ENCODE results near the gene CARD9.

The CARD9 gene

DNA sequence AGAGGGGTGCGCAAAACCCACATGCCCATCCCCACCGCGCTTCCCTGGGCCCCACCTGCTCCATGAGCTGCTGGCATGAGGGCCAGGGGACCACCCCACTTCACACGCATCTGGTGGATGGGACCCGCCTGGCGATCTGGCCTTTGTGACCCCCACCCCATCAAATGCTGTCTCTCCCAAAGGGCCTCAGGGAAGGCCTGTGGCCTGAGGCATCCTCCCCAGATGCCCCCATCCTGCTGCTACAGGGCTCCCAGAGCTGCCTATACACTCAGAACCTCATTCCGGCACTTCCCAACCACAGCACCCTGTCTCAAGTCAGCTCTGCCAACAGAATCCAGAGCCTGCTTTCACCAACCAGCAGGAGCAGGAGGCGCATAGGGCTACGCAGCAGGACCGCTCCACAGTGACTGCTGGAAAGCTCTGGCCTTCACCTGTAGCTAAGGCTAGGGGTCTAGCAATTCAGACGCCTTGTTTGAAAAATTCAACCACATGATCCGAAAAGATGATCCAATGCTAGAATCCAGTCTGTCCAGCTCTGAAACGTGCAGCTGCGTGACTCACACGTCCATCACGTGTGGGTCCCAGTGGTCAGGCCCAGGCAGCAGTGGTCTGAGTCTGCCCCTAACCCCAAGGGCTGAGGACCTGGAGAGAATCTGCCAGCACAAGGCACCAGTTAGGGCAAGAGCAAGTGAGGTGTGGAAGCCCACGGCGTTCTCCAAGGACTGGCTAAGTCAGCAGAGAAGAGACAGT, 27.9 kb upstream of the CARD9 start:
- DNase-seq (ENCODE audit: low read depth, low spot score), result no peak

DNA sequence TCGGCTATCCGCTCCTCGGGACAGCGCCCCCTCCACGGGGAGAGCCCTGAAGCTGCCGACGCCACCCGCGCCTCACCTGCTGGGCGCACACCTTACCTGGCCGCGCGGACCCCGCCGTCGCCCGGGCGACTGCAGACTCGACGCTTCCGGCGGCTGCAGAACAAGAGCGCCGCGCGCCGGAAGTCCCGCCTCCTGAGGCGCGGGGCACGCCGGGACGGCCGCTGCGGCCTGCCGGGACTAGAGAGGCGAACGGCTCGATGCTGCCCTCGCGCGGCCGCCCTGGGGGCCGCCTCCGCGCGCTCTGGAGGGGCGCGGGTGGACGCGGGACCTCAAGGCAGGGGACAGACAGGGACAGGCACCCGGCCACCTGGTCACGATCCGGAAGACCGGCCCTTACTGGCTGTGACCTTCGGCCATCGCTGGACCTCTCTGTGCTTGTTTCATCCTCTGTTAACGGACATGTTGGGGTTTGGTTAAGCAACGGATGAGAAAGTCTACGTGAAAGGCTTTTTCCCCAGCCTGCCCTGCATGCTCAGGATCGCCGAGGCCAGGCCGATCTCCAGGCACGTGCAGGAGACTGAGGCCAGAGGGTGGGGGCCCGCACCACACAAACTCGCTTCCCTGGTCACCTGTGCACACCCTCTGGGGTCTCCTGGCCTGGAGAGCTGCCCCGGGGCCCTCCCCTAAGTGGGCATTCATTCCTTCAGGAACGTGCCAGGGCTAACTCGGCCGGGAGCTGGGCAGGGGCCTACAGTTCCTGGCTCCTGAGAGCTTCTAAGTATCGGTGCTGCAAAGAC, 26.8 kb upstream of the CARD9 start, which contains the start of gene SNAPC4:
Gene SNAPC4 (minus strand): TSS at position 133 of the 797 bp plus-strand sequence. CDS start 1,742 bp downstream, outside the sequence.
- DNase-seq (ENCODE audit: low read depth, low spot score), result peak; percentile 97

DNA sequence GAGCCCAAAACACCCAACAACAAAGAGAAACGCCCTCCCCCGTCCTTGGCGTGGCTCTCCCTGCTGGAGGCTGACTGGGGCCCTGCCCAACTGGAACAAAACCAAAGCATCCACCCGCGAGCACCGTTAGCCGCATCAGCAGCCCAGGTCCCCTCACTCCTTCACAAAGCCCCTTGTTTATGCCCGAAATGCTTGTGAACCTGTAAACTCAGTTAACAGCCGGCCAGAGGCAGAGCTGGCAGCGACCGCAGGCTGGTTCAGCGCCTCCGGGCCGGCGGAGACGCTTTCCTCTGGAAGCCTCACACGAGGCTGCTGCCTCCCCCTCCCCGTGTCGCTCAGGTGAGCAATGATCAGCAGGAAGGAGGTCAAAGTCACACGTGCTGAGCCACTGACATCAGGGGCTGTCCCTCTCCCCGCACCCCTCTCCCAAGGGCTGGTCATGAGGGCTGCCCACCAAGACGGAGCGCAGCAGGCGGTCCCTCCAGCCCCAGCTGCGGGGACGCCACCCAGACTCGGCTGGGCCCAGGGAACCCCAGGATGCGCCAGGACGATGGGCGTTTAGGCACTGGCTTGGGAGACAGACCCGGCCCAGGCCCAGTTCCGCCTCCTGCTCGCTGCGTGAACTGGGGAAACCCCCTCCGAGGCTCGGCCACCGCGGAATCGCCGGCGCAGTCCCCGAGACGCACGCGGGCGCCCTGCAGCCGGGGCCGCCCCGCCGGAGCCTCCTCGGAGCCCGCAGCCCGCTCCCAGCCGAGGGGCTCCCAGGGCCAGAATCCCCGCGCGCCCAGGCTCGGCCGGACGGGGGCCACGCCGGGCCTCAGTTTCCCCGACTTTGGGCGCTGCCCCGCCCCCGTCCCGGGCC, 25.9 kb upstream of the CARD9 start:
- peak; percentile 52 for DNase-seq (ENCODE audit: low read depth, low spot score)

DNA sequence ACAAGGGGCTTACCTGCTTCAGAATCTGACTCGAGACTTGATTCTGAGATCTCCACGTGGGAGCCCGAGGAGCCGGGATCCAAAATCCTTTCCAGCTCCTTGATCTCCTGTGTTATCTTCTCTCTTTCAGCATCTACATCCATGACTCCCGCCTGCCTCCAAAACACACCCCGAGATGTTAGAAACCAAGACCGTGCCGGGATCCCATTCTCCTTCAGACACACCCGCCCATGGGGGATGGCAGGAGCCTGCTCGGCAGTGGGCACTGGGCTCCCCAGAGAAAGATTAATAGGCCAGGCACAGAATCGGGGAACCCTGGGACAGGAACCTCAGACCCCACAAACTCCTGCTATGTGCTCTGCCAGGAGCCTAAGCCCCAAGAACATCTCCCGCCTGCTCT, 24.8 kb upstream of the CARD9 start:
- no peak for DNase-seq (ENCODE audit: low read depth, low spot score)

DNA sequence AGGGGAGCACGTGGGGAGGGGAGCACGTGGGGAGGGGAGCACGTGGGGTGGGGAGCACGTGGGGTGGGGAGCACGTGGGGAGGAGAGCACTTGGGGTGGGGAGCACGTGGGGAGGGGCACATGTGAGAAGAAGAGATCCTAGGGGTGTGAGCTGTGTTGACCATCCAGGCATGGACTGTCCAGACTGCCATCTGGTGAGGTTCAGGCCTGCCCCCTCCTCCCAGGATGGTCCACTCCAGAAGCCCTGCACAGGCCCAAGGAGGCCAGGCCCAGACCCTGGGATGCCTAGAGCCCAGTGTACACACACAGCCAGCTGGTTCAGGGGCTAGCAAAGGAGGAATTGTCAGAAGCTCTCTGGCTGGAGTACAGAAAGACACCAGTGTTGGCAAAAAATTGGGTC, 24.2 kb upstream of the CARD9 start:
- DNase-seq (ENCODE audit: low read depth, low spot score), result no peak

DNA sequence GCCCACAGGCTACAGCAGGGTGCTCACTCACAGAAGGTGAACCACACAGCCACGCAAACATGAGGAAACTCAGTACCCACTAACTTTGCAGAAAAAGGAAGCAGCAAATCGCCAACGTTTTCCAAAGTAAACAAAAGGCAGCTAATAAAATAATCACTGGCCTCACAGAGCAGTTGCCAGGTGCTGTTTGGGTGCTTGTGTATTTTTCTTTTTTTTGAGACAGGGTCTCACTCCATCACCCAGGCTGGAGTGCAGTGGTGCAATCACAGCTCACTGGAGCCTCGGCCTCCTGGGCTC, 22.7 kb upstream of the CARD9 start:
- no peak for DNase-seq (ENCODE audit: low read depth, low spot score)

DNA sequence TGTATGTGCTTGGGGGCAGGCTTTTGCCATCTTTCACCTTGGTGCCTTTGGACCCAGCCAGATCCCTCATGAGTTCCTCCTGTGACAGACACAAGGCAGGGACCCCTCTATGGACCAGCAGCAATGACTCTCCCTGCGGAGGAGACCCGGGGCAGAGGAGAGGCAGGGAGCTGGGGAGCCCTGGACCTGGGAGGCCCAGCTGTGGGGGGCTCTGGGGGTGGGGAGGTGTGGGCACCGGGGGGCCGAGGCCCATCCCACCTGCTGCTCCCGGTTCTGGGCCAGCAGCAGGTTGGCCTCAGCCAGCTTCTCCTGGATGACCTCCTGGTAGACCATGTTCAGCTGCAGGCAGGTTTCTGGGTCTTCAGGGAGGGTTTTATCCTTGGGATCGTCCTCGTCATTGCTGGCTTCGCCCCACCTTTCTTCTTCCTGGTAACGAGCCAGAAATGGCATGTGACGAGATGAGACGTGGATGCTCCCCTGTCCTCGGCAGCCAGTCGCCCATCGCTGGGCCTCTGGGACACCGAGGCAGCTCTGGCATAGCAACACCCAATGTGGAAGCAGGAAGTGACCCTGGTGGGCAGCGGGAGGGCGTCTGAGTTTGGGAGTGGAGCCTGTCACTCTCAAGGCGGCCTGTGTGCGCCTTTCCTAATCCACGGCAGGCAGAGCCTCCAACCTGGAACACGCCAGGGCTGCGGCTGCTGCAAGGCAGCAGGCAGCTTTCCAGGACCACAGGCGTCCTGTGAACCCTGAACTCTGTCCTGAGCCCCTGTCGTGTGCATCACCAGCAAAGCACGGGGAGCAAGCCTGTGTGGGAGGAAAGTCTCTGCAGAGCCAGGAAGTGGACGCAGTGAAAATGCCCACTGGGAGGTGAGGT, 22.1 kb upstream of the CARD9 start:
- DNase-seq (ENCODE audit: low read depth, low spot score), result no peak

DNA sequence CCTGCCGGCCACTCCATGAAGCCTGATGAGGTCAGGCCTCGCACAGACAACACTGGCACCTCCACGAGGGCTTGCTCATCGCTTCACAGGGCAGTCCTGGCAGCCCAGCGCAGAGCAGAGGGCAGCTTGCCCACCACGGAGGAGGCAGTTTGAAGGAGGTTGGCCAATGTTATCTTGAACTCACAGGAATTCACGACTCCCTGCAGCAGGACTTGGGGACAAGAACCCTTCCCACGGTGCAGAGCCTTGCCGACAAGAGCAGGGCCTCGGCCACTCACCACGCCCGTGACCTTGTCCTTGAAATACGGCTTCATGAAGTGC, 21.5 kb upstream of the CARD9 start:
- DNase-seq (ENCODE audit: low read depth, low spot score), result no peak

DNA sequence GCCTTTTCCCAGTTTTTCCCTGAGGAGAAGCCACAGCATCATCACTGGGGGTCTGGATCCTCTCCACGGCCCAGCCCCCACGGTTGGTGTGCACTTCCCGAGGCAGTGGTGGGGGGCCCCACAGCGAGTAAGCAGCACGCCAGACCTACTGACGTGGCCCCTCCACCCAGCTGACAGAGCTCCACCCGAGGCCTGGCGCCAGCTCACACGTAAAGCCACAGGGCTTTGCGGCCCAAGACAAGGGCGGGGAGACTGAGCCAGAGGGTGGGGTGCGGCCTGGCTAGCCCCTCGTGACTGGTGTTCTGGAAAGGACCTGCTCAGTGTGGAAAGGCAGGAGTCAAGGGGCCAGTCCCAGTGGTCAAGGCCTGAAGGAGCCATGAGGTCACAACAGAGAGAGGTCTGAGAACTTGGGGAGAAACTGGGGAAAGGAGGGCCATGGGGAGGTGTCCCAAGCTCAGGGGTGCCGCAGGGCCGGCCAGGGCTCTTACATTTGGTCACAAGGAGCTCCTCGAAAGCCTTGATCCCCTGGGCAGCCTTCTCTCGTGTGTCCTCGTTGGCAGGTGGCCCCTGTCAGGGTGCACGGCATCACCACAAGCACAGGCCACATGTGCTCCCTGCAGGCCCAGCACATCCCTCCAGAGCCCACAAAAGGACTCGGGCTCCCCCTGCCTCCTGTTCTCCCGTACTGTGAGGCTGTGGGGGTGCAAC, 21.0 kb upstream of the CARD9 start:
- no peak for DNase-seq (ENCODE audit: low read depth, low spot score)

DNA sequence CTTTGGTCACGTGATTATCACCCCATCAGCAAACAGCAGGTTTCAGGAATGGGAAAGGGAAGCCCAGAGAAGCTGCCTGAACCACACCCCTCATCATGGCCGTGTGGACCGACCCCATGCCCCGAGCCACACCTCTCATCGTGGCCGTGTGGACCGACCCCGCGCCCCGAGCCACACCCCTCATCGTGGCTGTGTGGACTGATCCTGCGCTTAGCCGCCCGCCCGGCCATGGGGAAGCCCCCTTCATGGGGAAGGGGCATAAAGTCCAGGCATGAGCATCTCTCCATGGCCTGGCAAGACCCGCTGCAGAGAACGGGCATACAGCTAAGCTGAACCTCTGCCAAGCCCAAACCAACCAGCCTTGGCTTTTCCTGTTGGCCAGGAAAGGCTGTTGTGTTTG, 20.1 kb upstream of the CARD9 start:
- no peak for DNase-seq (ENCODE audit: low read depth, low spot score)

DNA sequence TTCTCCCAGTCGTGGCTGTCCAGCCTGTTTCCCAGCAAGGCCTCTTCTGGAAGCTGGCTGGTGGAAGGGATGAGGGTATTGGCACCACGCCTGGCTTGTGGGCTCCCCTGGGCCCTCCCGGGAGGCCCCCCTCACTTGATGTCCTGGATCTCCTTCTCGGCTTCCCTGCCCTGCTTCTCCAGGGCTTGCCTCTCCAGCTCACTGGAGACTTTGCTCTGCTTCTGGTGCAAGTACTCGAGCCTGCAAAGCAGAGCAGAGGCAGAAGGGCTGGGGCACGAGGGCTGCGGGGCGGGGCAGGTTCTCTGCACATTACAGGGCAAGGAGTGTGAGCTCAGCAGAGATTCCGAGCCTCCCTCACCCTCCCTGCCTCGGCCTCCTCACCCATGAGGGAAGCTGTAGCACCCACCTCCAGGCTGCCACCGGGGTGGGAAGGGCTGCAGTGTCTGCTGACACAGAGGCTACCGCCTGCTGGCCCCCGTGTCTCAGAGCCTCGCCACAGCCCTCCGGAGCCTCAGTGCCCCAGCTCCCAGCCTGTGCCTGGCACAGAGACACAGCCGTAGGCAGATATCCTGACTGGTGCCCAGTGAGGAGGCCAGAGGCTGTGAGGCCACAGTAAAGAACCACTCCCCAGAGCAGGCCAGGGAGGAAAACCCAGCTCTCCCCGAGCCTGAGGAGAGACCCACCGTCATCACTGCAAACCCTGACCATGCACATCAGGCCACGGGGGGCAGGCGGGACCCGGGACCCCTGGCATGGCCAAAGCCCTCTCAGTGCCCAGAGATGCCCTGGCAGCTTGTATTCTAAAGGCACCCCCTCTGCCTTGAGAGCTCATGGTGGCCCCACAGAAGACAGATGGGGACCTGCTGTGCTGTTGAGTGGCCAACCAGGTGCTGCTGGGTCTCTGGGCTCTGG, 19.3 kb upstream of the CARD9 start:
- DNase-seq (ENCODE audit: low read depth, low spot score), result no peak

DNA sequence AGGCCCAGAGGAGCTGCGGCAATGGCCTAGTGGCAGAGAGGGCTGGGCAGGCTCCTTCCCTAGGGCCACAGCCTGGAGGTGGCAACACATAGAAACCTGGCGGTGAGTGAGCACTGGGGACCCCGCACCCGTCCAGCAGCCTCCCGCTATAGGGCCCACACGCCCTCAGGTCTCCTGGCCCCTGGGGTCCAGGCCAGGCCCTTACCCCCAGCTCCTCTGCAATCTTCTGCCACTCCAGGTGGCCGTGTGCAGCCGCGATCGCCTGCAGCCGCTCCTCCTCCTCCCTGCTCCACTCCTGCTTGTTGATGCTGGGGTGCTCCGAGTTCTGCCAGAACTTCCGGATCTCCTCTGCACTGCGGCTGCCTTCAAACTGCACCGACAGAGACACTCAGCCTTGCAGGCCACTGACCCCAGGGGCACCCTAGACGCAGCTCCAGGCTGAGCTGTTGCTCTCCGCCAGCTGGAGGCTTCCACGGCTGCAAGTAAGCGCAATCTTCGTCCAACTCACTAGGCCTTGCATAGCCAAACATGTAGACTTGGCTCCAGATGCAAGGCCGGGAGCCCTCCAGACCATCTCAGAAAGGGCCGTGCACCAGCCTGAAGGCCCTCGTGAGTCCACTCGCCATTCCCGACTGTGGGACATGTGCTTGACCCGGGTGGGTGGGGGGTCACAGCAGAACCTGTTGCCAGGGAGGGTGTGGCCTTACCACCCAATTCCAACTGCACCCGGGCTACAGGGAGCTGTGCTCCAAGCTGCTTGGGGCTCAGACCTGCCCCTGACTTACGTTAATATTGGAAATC, 18.5 kb upstream of the CARD9 start:
- DNase-seq (ENCODE audit: low read depth, low spot score), result no peak

DNA sequence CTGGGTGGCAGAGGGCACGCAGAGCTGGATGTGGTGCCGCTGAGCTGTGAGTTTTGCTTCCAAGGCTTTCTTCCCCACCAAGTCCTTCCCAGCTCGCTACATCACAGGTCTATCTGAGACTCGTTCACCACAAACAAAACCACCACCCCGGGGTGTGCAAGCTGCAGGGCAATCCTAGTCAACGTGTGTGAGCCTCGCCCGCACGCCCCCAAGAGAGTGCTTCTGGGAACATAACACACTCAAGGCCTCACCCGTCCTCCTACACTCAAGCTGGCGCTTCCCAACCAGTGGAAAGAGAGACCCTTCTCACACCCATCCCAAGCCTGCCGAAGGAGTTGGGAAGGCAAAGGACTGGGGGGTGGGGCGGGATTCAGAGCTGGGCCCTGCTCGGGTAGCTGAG, 15.9 kb upstream of the CARD9 start:
- no peak for DNase-seq (ENCODE audit: low read depth, low spot score)

DNA sequence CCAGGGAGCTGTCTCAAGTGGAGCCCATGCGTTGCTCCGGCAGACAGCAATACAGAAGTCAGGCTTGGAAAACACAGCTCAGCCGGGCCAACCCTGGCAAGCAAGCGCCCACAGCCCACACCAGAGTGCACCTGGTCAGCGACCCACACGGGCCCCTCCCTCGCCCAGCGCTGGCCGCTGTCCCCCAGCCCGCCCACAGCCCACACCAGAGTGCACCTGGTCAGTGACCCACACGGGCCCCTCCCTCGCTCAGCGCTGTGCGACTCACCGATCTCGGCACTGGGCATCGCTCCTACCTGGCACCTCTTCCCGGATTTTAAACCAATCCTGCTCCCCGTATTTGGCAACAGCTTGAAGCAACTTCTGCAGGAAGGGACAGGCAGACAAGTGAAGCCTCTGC, 13.7 kb upstream of the CARD9 start:
- no peak for DNase-seq (ENCODE audit: low read depth, low spot score)

DNA sequence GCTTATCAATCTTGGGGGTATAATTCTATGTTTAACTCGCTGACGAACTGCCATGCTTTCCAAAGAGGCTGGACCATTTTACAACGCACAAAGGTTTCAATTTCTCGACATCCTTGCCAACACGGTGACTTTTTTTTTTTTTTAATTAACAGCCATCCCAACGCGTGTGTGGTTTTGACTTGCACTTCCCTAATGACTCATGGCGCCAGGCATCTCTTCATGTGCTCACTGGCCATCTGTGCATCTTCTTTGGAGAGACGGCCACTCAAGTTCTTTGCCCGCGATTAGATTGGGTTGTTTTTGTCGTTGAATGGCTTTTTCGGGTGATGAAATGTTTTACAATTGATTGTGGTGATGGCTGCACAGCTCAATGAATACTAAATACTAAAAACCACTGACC, 12.5 kb upstream of the CARD9 start:
- no peak for DNase-seq (ENCODE audit: low read depth, low spot score)

DNA sequence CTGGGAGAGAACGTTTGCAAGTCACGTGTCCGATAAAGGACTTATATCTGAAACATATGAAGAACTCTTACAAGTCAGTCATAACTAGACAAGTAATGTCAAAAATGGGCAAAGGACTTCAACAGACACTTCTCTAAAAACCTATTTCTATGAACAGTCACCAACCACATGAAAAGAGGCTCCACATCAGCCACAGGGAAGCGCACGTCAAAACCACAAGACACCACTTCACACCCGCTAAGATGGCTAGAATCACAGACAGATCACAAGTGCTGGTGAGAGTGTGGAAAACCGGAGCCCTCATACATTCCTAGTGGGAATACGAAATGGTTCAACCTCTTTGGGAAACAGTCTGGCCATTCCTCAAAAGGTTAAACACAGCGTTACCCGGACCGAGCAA, 11.5 kb upstream of the CARD9 start:
- DNase-seq (ENCODE audit: low read depth, low spot score), result no peak

DNA sequence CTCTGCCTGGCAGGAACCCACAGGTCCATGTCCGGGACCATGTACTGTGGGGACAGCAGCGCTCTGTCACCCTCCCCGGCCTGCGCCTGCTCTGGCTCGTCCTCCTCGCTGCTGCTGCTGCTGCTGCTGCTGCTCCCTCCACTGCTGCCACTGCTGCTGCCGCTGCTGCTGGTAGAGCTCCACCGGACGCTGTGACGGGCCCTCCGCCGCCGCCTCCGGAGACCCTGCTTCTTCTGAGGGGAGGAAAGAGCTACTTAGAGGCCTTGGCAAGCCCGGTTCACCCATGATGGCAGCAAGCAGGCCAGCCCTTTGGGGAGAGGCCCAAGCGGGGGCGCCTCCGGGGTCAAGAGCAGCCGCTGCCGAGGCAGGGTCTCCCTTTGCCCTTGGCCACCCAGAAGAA, 10.0 kb upstream of the CARD9 start:
- no peak for DNase-seq (ENCODE audit: low read depth, low spot score)

DNA sequence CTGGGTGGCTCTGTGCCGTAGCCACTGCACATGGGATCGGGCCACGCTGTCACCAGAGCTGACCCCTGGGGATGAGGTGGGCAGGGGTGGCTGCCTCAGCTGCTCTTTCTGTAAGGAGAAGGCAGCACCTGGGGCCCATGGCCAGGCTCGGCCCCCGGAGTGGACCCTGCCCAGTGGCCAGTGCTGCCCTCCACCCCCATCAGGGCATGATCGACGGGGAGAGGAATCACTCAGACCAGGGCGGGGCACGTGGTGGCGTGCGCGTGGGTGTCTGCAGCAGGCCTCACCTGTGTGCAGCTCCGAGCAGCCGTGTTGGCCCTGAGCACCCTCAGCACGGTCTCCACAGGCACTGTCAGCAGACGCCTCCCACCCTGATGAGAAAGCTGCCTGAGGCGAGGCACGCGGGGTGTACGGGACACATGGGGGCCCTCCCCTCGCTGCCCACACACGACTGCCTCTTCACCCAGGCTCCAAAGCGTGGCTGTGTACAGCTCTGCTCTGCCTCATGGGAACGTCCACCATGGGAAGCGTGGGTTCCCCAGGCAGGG, 8.6 kb upstream of the CARD9 start:
- no peak for DNase-seq (ENCODE audit: low read depth, low spot score)

DNA sequence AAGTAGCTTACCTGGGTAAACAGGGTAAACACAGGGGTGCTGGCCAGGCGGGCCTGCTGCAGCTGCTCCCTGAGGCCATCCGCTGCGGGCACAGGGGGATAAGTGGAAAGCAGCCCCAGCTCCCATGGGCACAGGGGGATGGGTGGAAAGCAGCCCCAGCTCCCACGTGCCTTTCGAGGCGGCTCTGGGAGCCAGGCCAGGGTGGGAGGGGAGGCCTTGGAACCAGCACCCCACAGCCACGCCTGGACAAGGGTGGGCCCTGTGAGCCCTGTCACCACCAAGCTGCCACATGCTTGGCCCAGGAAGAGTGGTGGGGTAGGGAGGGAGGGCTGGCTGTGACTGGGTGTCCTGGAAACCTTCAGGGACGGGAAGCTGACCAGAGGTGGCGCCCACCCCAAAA, 7.8 kb upstream of the CARD9 start:
- no peak for DNase-seq (ENCODE audit: low read depth, low spot score)

Measured in astrocyte of the hippocampus (primary cell).